LNCaP clone FGC (cell line): ENCODE measurements around the gene SLC27A4.

Experiments used
- DNase-seq: peaks from one replicate; pipeline ENCODE4 v3.0.0-alpha.2; 2011; ENCODE audit warnings: low read depth
- H3K4me3 ChIP-seq: 2 replicates; pipeline ENCODE4 v1.5.1; 2011; ENCODE audit warnings: mild to moderate bottlenecking, low read depth, low read length, control low read depth
- CTCF ChIP-seq: IDR thresholded peaks from 2 replicates; pipeline ENCODE4 v1.5.1; 2012; ENCODE audit warnings: mild to moderate bottlenecking; ENCODE audit not compliant: control insufficient read depth, insufficient read depth; ENCODE audit errors: extremely low read depth

The SLC27A4 gene

DNA sequence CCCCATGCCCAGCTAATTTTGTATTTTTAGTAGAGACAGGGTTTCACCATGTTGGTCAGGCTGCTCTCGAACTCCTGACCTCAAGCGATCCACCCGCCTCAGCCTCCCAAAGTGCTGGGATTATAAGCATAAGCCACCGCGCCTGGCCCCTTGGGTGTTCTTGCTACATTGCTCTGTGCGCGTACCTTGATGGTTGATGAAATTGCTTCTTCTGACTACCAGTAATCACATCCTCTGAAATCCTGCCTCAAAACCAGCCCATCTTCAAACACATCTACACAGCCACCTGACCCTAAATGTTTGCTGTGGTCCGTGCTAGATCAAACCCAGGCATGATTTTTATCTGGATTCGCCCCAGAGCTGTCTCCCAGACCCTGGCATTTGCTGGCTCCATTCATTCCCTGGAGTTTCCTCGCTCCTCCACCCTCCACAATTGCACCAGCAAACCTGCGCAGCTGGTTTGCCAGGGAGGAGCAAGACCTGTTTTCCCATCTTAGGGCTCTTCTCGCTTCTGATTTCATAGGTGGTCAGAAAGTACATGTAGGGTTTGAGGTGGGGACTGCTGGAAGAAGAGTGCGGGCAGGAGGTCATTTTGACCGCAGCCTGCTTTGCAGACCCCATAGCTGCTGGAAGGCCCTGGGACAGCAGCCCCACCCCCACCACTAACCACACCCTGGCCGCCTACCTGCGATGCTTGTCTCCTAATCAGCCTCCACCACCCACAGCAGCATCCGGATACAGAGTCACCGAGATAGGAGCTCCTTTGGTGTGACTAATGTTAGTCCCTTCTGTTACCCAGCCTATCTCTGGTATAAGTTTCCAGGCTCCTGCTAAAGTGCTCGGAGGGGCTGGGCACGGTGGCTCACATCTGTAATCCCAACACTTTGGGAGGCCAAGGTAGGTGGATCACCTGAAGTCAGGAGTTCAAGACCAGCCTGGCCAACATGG lies 41.5 kb upstream of the SLC27A4 start:
- TF ChIP-seq CTCF, result no peak
- no peak for DNase-seq
- H3K4me3 ChIP-seq, result no peak overlapping the region

GRCh38 chr9:128304136-128304970 lies 36.0 kb upstream of the SLC27A4 start:
- DNase-seq, result no peak
- no peak for TF ChIP-seq CTCF
- no peak overlapping the region for H3K4me3 ChIP-seq

- no peak for DNase-seq
- TF ChIP-seq CTCF, result no peak
- H3K4me3 ChIP-seq, result no peak overlapping the region
Measured at GRCh38 chr9:128304971-128305288, 35.4 kb upstream of the SLC27A4 start.

- no peak for TF ChIP-seq CTCF
- no peak overlapping the region for H3K4me3 ChIP-seq
- DNase-seq, result no peak
Measured at GRCh38 chr9:128309551-128309950, 30.8 kb upstream of the SLC27A4 start.

DNA sequence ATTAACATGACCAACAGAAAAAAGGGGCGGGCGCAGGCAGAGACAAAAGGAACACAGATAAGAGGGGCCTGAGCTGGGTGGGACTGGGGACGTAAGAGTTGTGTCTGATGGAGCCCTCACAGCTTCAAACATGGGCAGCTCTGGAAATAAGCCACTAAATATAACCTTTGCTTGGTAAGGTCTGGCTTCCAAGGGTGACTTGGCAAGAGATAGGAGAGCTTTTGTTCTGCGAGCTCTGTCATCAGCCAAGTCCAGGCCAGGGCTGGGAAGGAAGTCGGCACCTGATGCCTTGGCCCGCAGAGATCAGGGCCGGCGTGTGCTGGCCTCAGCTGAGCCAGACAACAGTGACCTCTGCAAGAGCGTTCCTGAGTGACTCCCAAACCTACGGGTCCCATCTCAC lies 29.9 kb upstream of the SLC27A4 start:
- no peak for TF ChIP-seq CTCF
- DNase-seq, result no peak
- no peak overlapping the region for H3K4me3 ChIP-seq

DNA sequence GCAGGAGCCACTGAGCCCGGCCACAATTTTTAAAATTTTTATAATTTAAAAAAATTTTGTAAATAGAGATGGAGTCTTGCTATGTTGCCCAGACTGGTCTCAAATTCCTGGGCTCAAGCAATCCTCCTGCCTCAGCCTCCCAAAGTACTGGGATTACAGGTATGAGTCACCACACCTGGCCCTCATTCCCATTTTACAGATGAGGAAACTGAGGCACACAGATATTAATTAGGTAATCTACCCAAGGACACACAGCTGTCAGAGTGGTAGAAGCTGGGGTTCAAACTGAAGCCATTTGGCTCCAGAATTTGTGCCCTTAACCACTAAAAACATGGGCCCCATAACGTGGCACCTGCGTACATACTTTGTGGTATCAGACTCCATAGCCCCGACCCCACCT lies 25.6 kb upstream of the SLC27A4 start:
- no peak overlapping the region for H3K4me3 ChIP-seq
- no peak for TF ChIP-seq CTCF
- no peak for DNase-seq
